ELR (cell line): ENCODE results near the gene SLMAP.
"Not testable (repeated sequence)": the region's sequence is repeated elsewhere in the genome, so short reads cannot be mapped to it uniquely, and the experiment has no call there.

Experiments used
- DNase-seq: peaks from one replicate; pipeline ENCODE4 v3.0.0-alpha.2; 2015; ENCODE audit warnings: low read depth

The SLMAP gene

DNA sequence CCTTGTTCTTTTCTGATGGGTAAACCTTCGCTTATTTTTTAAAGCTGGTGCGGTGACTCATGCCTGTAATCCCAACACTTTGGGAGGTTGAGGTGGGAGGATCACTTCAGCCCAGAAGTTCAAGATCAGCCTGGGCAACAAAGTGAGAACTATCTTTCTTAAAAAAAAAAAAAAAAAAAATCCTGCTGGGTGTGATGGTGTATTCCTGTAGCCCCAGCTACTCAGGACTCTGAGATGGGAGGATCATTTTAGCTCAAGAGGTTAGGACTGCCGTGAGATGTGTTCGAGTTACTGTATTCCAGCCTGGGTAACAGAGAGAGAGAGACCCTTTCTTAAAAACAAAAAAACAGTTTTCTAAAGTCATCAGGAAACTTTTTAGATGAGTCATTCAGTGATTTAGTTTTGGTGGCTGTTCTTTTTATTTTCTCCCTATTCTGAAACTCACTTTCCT lies 37.7 kb downstream of the SLMAP start:
- peak; percentile 42 for DNase-seq

- DNase-seq, result no peak
These were observed 38.4 kb downstream of the SLMAP start for GRCh38 chr3:57794501-57794900.

DNA sequence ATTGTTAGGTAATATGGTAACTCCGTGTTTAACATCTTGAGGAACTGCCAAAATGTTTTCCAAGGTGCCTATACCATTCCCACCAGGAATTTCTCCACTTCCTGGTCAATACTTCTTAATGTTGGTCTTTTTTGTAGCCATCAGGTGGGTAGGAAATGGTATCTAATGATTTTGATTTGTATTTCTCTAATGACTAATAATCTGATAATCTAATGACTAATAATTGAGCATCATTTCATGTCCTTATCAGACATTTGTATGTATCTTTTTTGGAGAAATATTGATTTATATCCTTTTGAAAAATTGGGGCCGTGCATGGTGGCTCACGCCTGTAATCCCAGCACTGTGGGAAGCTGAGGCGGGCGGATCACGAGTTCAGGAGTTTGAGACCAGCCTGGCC lies 38.8 kb downstream of the SLMAP start:
- DNase-seq, result no peak

GRCh38 chr3:57796261-57796660 lies 40.2 kb downstream of the SLMAP start:
- peak; percentile 45 for DNase-seq

DNA sequence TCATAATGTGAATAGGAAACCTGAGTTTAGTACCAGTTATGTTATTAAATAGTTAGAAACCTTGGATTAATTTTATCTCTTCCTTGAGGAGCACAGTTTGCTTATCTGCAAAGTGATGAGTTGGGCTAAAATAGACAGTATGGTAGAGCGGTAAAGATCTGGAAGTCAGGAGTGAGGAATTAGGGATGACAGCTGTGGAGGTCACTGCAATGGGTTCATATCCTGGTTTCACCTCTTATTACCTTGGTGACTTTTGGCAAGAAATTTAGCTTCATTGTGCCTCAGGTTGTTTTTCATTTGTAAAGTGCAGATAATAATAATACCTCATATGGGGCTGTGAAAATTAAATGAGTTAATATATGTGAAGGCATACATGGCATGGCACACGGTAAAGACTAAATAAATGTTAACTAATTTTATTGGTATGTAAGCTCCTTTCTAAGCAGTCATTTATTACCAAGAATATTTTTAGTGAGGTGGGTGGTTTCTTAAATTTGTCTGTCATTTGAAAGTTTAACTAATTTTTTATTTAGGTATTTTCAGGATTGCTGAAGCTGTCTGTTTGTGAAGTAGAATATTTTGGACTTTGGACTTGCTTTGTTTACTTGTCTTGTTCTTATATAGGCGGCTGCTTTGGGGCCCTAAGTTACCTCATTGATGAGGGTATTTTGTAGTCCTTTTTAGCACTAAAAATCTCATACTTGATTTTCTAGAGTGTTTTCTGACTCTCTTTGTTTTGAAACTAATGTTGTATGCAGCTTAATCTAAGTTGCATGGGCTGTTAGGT lies 41.8 kb downstream of the SLMAP start:
- no peak for DNase-seq

- DNase-seq, result peak; percentile 94
These were observed 47.6 kb downstream of the SLMAP start for GRCh38 chr3:57803647-57804081.

- DNase-seq, result no peak
These were observed 49.2 kb downstream of the SLMAP start for GRCh38 chr3:57805266-57805665.

GRCh38 chr3:57805674-57806073 lies 49.6 kb downstream of the SLMAP start:
- peak; percentile 92 for DNase-seq

- DNase-seq, result not testable (repeated sequence)
These were observed 50.1 kb downstream of the SLMAP start for GRCh38 chr3:57806195-57806594.

- no peak for DNase-seq
These were observed 53.0 kb downstream of the SLMAP start for GRCh38 chr3:57808961-57809608.

- no peak for DNase-seq
These were observed 53.5 kb downstream of the SLMAP start for GRCh38 chr3:57809609-57809968.

DNA sequence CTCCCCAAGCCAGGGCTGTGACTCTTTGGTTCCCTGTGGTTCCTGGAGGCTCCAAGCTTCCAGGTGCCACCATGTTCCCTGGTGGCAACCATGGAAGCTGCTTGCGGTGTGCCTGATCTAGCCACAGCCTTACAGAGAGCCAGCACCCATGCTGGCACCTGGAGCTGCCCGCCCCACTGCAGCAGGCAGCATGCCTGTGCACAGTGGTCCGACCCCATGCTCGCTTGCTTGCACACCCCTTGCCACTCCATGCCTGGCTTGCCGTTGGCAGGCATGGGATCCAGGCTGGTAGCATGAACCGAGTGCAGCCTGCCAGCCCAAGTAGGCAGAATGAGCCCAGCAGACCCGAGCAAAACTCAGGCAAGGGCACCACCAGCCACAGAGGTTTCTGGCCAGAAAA lies 53.9 kb downstream of the SLMAP start:
- DNase-seq, result no peak

DNA sequence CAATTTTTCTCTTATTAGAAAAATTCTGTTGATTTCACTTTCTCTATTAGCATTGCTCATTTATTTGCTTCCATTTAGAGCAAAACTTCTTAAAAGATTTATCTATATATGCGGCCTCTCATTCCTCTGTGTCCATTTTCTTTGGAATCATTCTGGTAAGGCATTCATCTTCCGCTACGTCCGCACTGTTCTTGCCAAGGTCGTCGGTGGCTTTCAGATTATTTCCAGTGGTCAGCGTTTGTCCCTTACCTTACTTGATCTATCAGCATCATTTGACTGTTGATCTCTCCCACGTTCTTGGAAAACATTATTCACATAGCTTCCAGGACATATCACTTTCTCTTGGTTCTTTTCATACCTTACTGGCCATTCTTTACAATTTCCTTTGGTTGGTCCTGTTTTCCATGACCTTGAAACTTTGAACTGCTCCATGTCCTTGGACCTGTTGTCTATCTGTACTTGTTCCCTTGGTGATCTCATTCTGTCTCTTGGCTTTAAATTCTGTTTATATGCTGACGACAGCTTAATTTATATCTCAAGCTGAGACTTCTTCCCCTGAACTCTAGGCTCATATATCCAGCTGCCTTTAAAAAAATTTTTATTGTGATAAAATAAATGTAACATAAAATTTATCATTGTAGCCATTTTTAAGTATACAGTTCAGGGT lies 54.5 kb downstream of the SLMAP start:
- DNase-seq, result no peak

DNA sequence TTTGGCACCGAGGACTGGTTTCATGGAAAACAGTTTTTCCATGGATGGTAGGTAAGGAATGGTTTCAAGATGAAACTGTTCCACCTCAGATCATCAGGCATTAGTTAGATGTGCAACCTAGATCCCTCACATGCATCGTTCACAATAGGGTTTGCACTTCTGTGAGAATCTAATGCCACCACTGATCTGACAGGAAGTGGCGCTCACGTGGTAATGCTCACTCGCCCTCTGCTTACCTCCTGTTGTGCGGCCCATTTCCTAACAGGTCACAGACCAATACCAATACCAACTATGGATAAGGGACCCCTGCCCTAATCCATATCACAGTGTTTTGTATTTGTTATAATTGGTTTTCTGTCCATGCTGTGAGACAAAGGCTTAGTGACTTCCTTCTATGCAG lies 58.9 kb downstream of the SLMAP start:
- no peak for DNase-seq

- DNase-seq, result peak; percentile 19
These were observed 60.5 kb downstream of the SLMAP start for GRCh38 chr3:57816471-57817095.

GRCh38 chr3:57818772-57819171 lies 62.7 kb downstream of the SLMAP start:
- DNase-seq, result no peak

GRCh38 chr3:57820479-57820878 lies 64.4 kb downstream of the SLMAP start:
- no peak for DNase-seq

- DNase-seq, result no peak
These were observed 65.7 kb downstream of the SLMAP start for GRCh38 chr3:57821765-57822164.

- no peak for DNase-seq
These were observed 66.6 kb downstream of the SLMAP start for GRCh38 chr3:57822686-57823085.

DNA sequence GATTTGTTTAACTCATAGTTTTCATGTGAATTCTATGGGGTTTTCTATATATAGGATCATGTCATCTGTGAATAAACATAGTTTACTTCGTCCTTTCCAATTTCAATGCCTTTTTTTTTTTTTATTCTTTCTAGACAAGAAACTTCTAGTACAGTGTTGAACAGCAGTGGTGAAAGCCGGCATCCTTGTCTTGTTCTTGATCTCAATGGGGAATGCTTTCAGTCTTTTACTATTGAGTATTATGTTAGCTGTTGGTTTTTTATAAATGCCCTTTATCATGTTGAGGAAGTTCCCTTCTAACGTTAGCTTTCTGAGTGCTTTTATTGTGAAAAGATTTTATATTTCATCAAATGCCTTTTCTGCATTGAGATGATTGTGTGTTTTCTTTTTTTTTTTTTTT lies 69.0 kb downstream of the SLMAP start:
- no peak for DNase-seq

- peak; percentile 13 for DNase-seq
These were observed 70.3 kb downstream of the SLMAP start for GRCh38 chr3:57826245-57826951.
